PFSK-1 (cell line): Measurements from ENCODE around the gene CRIP1.

Experiments used
- POLR2AphosphoS5 ChIP-seq: IDR thresholded peaks from 2 replicates; pipeline ENCODE4 v1.6.1; 2012; ENCODE audit warnings: low read depth, mild to moderate bottlenecking, control low read depth, low read length, moderate library complexity
- TAF1 ChIP-seq: IDR thresholded peaks from 2 replicates; pipeline ENCODE4 v1.6.1; 2012; ENCODE audit warnings: low read length, control low read depth, borderline replicate concordance; ENCODE audit not compliant: insufficient read depth

DNA sequence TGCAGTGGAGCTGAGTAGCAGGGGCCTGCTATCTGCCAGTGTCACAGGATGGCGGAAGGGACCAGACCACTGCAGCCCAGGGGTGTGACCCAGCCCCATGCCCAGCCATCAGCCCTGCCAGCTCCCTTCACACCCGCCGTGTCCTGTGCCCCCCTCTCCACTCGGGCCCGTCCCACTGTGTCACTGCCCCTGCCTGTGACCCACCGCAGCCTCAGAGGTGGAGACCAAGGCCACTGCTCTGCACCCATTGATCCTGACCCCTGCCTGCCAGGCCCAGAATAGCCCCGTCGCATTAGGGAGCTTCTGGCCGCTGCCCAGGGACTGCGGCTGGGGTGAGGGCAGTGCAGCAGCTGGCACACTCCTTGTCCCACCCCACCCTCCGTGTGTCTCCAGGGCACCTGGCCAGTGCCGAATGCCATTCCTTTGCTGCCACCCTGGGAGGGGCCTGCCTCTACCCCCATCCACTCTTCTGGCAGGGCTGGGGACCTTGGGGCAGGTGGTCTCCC is 14.1 kb upstream of the CRIP1 start:
- TF ChIP-seq POLR2AphosphoS5 (no peak), TAF1 (no peak)
